Esophagus mucosa (tissue), 1 donor: ENCODE data around the gene DIPK1C. TPM values are rescaled to one million over a fixed set of nuclear protein-coding genes. Genes with fewer than 3 reads are reported as not detected.

Experiments
- ATAC-seq: fragments of 200-7000 bp; cut with Tn5 transposase; one replicate; pipeline ENCODE4 v1.9.1; 2020
- total RNA-seq: library from RNA; stranded (reverse); gene quantifications from one replicate; pipeline ENCODE4 v1.2.4, GENCODE V29; 2023
- donor health status: DM: yes; HTN: yes; CAD: no.

The DIPK1C gene
- total RNA-seq, 1 donor from 2014 or later: not detected

DNA sequence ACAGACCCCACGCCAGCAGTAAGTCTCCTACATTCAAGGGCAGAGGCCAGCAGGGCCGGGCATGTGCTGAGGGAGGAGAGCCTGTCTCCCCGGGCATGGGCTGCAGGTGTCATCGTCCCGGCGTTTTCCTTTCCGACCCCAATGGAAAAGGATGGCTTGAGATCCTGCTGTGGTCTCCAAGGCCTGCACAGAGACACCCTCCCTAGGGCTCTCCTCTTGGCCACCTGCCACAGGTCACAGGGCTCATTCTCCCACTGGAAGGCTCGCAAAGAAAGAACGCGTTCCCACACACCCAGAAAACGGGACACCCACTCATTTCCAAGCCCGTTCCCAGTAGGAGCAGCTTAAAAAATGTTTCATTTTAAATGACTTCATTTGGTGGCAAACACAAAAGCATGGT, 41.0 kb downstream of the DIPK1C start:
- no peak for ATAC-seq

DNA sequence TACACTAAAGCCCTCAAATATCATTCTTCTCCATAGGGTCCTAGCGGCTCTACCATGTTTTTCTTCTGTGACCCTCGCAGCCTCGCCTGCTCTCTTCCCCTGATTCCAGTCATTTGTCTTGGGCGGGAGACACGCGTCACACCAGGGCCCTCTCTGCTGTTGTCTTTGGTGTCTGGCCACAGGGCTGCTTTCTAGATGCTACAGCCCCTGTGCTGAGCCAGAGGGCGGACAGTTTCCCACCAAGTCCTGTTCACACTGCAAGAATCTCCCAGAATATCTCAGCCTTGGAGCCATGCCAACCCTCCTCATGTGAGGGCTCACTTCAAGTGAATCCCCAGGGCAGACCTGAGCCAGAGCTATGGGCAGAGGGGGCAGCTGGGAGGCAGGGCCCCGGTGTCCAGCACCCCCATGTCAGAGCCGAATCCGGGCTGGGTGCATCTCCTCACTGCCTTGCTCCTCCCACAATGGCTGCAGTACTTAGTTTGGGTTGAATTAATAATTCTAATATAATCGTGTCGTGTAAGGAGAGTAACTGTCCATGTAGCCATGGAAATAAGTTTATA, 42.1 kb downstream of the DIPK1C start:
- no peak for ATAC-seq

GRCh38 chr18:74413836-74414235, 43.3 kb downstream of the DIPK1C start:
- ATAC-seq: no peak

- no peak for ATAC-seq
These were observed 44.8 kb downstream of the DIPK1C start for GRCh38 chr18:74412116-74412880.

DNA sequence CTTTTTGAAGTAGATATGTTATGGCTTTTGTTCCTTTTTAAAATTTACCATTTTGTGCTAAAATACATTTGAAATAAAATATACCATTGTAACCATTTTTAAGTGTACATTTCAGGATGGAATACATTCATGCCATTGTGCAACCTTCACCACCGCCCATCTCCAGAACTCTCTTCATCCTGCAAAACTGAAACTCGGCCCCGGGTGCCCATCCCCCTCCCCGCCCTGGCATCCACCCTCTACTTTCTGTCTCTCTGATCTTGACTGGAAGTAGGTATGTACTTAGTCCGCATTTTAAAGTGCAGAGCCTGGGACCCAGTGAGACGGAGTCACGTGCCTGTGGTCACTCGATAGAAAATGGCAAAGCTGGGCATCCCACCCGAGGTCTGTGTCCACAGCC, 45.6 kb downstream of the DIPK1C start:
- no peak for ATAC-seq

DNA sequence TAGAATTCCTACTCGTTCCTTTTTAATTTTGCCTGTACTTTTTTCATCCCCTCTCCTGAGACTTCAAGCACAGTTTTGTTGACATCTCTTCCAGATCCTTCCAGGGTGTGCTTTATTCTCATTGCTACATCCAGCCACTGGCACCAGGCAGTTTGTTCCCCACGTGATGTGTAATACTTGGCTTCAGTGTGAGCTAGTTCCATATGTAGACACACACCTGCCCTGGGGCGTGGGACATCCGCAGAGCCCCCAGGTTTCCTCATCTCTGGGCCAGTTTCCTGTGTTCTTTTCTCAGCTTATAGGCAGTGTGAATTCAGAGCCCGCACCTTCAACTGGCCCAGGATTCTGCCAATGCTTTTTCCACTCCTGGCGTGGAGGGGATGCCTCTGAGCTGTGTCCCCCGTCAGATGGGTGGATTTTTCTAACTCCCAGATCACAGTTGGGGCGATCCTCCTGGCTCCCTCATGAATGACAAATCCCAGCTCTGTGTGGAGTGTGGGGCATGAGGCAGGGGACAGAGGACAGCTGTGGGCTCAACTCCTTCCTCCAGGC, 46.6 kb downstream of the DIPK1C start:
- no peak for ATAC-seq

GRCh38 chr18:74407888-74408287, 49.2 kb downstream of the DIPK1C start:
- no peak for ATAC-seq

GRCh38 chr18:74402806-74403433, 54.2 kb downstream of the DIPK1C start:
- ATAC-seq: no peak

DNA sequence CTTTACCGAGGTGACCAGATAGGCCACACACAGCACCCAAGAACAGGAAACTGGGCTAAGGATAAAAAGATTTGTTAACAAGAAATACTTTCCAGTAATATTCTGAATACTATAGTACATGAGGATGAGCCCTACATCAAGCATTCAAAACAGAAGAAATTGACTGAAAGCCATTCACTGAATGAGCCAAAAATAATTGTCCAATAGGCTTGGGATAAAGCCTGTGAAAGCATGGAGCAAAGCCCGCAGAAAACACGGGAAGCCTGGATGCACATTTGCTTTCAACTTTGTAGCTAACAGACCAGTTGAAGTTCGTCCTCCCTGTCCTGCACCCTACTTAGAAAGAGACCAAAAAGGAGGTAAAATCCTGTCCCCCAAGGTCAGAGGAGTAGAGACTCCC, 56.3 kb downstream of the DIPK1C start:
- ATAC-seq: no peak

DNA sequence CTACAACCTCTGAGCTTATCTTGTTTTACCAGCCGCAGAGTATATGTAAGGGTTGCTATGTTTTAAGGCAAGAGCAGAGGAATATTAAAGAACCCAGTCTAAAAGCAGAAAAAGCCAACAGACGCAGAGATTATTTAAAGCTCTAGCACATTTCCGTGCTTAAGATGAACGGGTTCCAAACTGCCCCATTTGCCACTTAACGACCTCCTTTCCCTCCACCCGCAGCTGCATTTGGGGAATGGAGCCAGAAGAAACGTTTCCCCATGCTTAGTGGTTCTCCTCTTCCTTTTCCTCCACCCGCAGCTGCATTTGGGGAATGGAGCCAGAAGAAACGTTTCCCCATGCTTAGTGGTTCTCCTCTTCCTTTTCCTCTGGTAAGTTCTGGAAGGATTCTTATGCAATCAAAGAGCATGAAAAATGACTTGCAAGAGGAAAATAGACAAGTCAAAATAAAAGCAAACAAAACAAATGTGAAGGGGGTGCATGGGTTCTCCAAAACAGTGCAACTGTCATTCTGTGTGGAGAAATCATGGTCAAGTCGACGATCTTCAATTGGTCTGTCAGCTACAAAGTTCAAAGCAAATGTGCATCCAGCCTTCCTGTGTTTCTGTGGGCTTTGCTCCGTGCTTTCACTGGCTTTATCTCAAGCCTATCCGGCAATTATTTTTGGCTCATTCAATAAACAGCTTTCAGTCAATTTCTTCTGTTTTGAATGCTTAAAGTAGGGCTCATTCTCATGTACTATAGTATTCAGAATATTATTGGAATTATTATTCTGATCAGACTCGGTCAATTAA, 57.8 kb downstream of the DIPK1C start:
- ATAC-seq: no peak

DNA sequence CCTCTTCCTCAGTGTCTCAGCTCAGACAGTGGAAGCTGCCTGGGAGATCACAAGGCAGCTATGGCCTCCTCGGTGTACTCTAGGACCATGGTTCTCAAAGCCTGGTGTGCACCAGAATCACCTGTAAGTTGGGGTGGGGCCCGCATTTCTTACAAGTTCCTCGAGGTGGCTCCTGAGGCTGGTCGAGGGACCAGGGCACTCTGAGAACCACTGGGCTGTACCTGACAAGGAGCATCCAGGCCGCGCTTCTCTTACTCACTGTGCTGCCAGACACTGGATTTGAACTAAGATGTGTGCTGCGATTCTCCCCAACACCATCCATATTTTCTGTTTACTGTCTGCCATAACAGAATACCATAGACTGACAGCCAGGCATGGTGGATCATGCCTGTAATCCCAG, 59.5 kb downstream of the DIPK1C start:
- no peak for ATAC-seq

DNA sequence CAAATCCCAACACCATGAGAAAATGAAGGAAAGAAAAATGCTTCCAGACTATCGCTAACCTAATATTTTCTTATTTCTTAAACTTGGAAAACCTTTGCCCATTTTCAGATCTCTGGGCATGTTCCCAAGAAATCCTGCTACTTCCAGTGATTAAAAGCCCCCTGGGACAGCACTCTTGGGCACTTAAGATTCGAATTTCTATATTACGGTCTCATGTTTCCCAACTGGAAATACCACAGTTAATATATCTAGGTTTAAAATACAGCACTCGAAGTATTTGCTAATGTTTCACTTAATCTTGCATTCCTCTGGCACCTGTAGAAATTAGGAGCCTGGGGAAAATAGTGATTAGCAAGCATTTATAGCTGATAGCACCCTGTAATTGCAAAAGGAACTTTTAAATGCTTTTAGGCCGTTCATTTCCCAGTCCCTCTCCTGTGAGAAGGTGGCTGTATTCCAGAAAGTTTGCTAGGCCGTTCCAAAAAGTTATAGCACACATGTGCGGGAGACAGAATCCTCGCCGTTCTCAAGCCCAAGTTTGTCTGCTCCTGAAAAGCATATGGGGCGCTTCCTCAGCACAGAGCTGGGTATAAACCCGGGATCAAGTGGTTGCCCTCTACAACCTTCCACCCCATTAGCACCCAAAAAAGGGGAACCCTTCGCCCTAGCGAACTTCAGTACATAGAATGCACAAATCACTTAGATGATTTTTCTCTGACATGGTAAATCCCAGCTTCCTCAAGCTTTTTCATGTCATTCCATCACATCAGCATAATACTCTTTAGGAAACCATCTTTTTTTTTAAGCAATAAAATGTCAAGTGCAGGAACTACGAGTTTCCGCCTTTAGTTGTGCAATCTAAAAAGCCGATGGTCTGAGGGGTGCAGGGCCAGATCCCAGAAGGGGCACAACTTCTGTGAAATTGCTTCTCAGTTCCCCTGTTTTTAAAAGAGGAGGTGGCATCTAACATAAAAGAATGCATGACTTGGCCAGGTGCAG, 60.6 kb downstream of the DIPK1C start:
- no peak for ATAC-seq

DNA sequence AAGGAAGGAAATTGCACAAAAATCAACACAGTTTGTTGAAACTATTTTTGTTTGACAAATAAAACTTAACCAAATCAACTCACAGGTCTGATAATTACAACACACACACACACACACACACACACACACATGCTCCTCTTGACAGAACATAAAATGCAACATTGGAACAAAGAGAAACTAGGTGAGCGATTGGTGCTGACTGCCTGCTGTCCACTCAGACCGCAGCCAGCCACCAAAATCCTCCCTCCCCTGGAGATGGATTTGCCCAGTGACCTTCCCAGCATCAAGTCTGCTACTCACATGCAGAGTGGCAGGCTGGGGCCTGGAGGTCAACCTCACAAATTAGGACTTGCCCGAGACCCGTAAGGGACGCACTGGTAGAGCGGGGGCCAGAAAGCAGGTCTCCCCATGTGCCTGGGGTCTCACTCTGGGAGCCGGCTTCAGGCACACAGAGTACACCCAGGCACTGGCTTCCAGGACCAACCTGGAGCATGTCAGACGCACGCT, 61.4 kb downstream of the DIPK1C start:
- no peak for ATAC-seq

- no peak for ATAC-seq
These were observed 62.1 kb downstream of the DIPK1C start for GRCh38 chr18:74395006-74395405.

DNA sequence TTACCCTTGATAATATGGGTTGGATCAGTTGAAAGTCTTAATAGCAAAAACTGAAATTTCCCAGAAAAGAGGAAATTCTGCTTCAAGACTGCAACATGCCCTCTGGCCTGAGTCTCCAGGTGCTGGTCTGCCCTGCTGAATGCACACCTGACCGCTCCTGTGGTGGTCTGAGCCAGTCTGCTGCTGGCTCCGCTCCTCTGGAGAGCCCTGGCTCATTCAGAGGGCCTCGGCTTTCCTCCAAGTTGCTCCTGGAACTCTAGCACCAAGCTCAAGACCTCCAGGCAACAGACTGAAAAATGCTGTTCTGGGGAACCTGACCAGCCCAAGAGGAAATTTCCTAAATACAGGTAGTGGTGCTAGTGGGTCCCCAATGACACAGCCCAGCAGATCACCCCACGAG, 64.8 kb downstream of the DIPK1C start:
- ATAC-seq: no peak

- no peak for ATAC-seq
These were observed 66.2 kb downstream of the DIPK1C start for GRCh38 chr18:74390900-74391299.

GRCh38 chr18:74389991-74390390, 67.1 kb downstream of the DIPK1C start:
- peak; percentile 22 for ATAC-seq

- ATAC-seq: no peak
These were observed 67.8 kb downstream of the DIPK1C start for GRCh38 chr18:74389171-74389927.

- peak; percentile 62 for ATAC-seq
These were observed 68.9 kb downstream of the DIPK1C start for GRCh38 chr18:74388227-74388626.

DNA sequence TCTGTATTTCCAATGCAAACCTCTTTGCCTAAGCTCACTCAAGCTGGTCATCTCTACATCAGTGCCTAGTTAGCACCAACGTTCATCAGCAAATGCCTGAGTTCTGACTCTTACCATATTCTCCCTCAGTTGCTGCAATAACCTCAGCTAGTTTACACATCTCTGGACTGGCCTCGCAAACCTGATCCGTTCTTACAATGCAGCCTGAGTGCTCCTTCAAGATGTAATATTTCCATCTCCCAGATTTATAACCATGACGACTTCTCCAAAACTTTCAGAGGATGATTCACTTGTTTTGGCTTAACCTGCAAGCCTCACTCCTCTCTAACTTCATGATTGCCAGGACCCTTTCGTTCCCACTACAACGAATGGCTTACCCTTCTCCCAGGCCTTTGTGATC, 69.7 kb downstream of the DIPK1C start:
- ATAC-seq: no peak
